AG10803 (cell line): ENCODE results near the gene PTPN22.
A peak's percentile ranks its signal among the peaks of the same experiment; 100 is the strongest.

Experiments used
- DNase-seq: peaks from one replicate; pipeline ENCODE4 v3.0.0; 2010; ENCODE audit warnings: low read depth
- H3K4me3 ChIP-seq: 2 replicates; pipeline ENCODE4 v1.5.1; 2011; ENCODE audit warnings: mild to moderate bottlenecking, low read length, control low read depth
- CTCF ChIP-seq: conservative IDR thresholded peaks from 2 replicates; pipeline ENCODE4 v1.5.1; 2011; ENCODE audit warnings: mild to moderate bottlenecking, low read length, control low read depth, inconsistent platforms

Gene PTPN22

DNA sequence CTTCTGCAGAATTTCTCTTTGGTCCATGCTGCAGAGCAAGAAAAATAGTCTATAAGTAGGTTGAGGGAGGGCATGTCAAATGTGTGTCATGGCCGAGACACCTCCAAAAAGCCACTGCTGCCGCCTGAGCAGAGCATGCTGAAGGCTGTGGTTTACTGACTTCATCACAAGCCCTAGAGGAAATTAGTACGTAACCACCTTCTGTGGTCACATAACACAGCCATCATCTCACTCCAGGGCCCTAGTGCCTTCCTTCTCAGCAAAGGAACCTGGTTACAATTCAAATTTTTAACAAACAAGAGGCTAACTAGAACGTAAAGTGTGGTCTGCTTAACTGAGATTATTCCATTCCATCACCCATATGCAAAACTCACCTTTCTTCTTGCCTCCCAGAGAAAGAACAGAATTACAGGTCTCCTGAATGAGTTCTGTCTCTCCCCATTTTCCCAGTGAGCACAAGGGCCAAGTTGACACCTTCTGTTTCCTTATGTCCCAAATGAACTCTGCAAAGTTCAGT, at the start of gene PTPN22:
Gene PTPN22, minus strand, starts transcription at position 116 of the 517 bp plus-strand sequence.
- DNase-seq = peak; percentile 73
- TF ChIP-seq CTCF = no peak
- no peak within 1 kb of the TSS for H3K4me3 ChIP-seq

DNA sequence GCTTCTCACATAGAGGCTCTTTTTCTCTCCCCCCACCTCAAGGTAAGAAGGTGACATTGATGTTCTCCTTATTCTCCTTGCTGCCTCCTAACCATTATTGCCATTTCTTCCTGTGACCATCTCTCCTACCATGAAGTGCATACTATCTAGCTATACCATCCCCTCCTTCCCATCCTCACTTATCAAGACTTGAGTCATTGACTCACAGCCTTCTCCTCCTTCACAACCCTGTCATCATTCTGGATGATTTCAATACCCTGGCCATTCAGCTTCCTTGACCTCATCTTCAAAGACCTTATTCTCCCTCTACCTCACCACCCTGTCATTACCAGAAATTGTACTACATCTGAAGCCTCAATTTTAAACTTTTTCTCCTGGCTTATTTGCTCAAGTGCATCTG, 46.7 kb upstream of the PTPN22 start:
- no peak for TF ChIP-seq CTCF
- no peak for DNase-seq
- H3K4me3 ChIP-seq = no peak overlapping the region

GRCh38 chr1:113917400-113918082, 46.0 kb upstream of the PTPN22 start:
- peak; percentile 33 for DNase-seq
- H3K4me3 ChIP-seq = no peak overlapping the region
- no peak for TF ChIP-seq CTCF

DNA sequence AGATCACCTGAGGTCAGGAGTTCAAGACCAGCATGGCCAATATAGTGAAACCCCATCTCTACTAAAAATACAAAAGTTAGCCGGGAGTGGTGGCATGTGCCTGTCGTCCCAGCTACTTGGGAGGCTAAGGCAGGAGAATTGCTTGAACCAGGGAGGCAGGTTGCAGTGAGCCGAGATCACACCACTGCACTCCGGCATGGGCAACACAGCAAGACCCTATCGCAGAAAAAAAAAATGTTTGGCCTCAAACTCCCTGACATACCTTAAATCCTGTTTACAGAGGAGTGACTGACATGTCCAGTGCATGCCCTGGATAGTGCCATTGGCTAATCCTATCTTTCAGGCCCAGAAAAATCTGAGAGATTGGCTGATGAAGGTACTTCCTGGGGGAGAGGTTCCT, 45.5 kb upstream of the PTPN22 start:
- no peak for DNase-seq
- no peak overlapping the region for H3K4me3 ChIP-seq
- no peak for TF ChIP-seq CTCF

DNA sequence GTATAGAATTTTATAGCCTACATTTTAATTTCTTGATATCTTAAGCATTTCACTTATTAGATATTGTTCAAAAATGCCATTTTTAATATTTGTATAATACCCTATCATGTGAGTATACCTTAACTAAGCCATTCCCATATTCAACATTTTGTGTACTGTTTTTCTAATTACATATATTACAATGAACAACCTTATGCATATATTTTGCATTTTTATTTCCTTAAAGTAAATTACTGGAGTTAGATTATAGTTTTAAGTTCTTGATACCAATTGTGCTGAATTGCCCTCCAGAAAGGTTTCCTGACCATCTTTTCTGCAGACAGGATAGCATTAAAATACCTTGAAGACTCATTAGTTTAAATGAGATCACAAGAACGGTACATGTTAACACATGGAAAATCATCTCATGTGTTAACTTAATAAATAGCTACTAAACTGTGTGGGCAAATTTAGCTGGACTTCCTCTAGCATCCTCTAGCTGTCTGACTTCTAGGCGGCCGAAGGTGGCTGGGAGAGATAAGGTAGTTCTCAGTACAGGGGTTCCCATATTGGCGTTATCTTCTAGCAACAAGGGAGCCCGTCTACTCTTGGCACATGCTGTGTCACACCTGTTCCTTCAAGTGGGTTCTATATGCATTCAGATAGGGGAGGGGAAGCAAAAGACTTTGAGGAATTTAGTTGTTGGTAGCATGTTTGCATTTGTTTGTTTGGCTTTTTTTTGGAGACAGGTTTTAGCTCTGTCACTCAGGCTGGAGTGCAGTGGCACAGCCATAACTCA, 42.6 kb upstream of the PTPN22 start:
- no peak overlapping the region for H3K4me3 ChIP-seq
- DNase-seq = no peak

GRCh38 chr1:113913312-113913668, 41.8 kb upstream of the PTPN22 start:
- no peak for DNase-seq
- TF ChIP-seq CTCF = no peak

More for the DNA sequence above, 42.6 kb upstream of the PTPN22 start:
- TF ChIP-seq CTCF = no peak

More at GRCh38 chr1:113913312-113913668, 41.8 kb upstream of the PTPN22 start:
- no peak overlapping the region for H3K4me3 ChIP-seq
